ENCODE measurements around the gene PLEKHA6.
A peak's percentile ranks its signal among the peaks of the same experiment; 100 is the strongest.

PLEKHA6 gene

GRCh38 chr1:204359474-204360255 lies at the start of gene PLEKHA6:
Gene PLEKHA6, minus strand, starts transcription at chr1:204359929. Its CDS starts 86,202 bp downstream, at chr1:204273727.
- Histone ChIP-seq H3F3A (ENCODE audit: insufficient read depth, low read length) (no peaks in the 10 kb centered on the region), H3K9me3 (replicated peaks; ENCODE audit: insufficient read depth, low read length) (no peaks in the 10 kb centered on the region), H3K4me1 (ENCODE audit: low read length) (no peaks in the 10 kb centered on the region), H3K27ac (ENCODE audit: low read length) (no peak within 1 kb of the TSS), H4K20me1 (ENCODE audit: insufficient read depth, low read length) (no peaks in the 10 kb centered on the region), H3K79me2 (ENCODE audit: low read length) (no peaks in the 10 kb centered on the region), H3K4me3 (ENCODE audit: low read length) (no peak within 1 kb of the TSS), H2AFZ (ENCODE audit: low read length) (no peak within 1 kb of the TSS), H3K27me3 (replicated peaks; ENCODE audit: insufficient read depth, low read length) (peaks cover 13% of the 10 kb centered on the region), H3K4me2 (ENCODE audit: low read depth, low read length) (no peak within 1 kb of the TSS), H3K36me3 (replicated peaks; ENCODE audit: insufficient read depth, low read length) (no peaks in the 10 kb centered on the region), H3K9ac (ENCODE audit: low read length) (no peak within 1 kb of the TSS), H3K9me2 (replicated peaks; ENCODE audit: insufficient read depth, low read length) (no peaks in the 10 kb centered on the region)
- no peak for DNase-seq
- TF ChIP-seq EZH2phosphoT487 (IDR thresholded peaks at IDR 0.05; ENCODE audit: low read length) = no peak
- TF ChIP-seq CTCF (IDR thresholded peaks at IDR 0.05; ENCODE audit: low read length) = peak; percentile 13
- no peak for TF ChIP-seq EZH2 (optimal IDR thresholded peaks at IDR 0.05; ENCODE audit: low read depth, low read length)

- Histone ChIP-seq H2AFZ (ENCODE audit: low read length) (no peak overlapping the region), H3K4me3 (ENCODE audit: low read length) (peak overlapping the region; percentile 80), H3K4me1 (ENCODE audit: low read length) (peaks cover 9% of the 10 kb centered on the region; the same call in 1 of the 2 replicates), H3K9ac (ENCODE audit: low read length) (peak overlapping the region; percentile 100), H3K79me2 (ENCODE audit: low read length) (peaks cover 75% of the 10 kb centered on the region), H3K9me2 (replicated peaks; ENCODE audit: insufficient read depth, low read length) (no peaks in the 10 kb centered on the region), H3K4me2 (ENCODE audit: low read depth, low read length) (peak overlapping the region; percentile 79), H3K27ac (ENCODE audit: low read length) (peak overlapping the region; percentile 6; the same call in 1 of the 2 replicates), H3K27me3 (replicated peaks; ENCODE audit: insufficient read depth, low read length) (no peaks in the 10 kb centered on the region), H3K9me3 (replicated peaks; ENCODE audit: insufficient read depth, low read length) (no peaks in the 10 kb centered on the region), H4K20me1 (ENCODE audit: insufficient read depth, low read length) (peaks cover 66% of the 10 kb centered on the region), H3F3A (ENCODE audit: insufficient read depth, low read length) (peaks cover 10% of the 10 kb centered on the region; the same call in 1 of the 2 replicates), H3K36me3 (replicated peaks; ENCODE audit: insufficient read depth, low read length) (peaks cover 40% of the 10 kb centered on the region)
- TF ChIP-seq EZH2phosphoT487 (IDR thresholded peaks at IDR 0.05; ENCODE audit: low read length) (no peak), CTCF (IDR thresholded peaks at IDR 0.05; ENCODE audit: low read length) (no peak), EZH2 (optimal IDR thresholded peaks at IDR 0.05; ENCODE audit: low read depth, low read length) (no peak)
- no peak for DNase-seq
Measured at GRCh38 chr1:204409123-204409522, 49.4 kb upstream of the PLEKHA6 start.

GRCh38 chr1:204408602-204409001 lies 48.9 kb upstream of the PLEKHA6 start:
- Histone ChIP-seq H3K27ac (ENCODE audit: low read length) (no peak overlapping the region), H3K4me3 (ENCODE audit: low read length) (peak overlapping the region; percentile 80), H3K79me2 (ENCODE audit: low read length) (peaks cover 80% of the 10 kb centered on the region), H3K4me2 (ENCODE audit: low read depth, low read length) (peak overlapping the region; percentile 79), H3K9me3 (replicated peaks; ENCODE audit: insufficient read depth, low read length) (no peaks in the 10 kb centered on the region), H4K20me1 (ENCODE audit: insufficient read depth, low read length) (peaks cover 72% of the 10 kb centered on the region), H2AFZ (ENCODE audit: low read length) (no peak overlapping the region), H3K36me3 (replicated peaks; ENCODE audit: insufficient read depth, low read length) (peaks cover 45% of the 10 kb centered on the region), H3K9ac (ENCODE audit: low read length) (peak overlapping the region; percentile 100), H3K9me2 (replicated peaks; ENCODE audit: insufficient read depth, low read length) (no peaks in the 10 kb centered on the region), H3F3A (ENCODE audit: insufficient read depth, low read length) (peaks cover 13% of the 10 kb centered on the region), H3K4me1 (ENCODE audit: low read length) (peaks cover 9% of the 10 kb centered on the region; the same call in 1 of the 2 replicates), H3K27me3 (replicated peaks; ENCODE audit: insufficient read depth, low read length) (no peaks in the 10 kb centered on the region)
- TF ChIP-seq EZH2phosphoT487 (IDR thresholded peaks at IDR 0.05; ENCODE audit: low read length) (no peak), EZH2 (optimal IDR thresholded peaks at IDR 0.05; ENCODE audit: low read depth, low read length) (no peak), CTCF (IDR thresholded peaks at IDR 0.05; ENCODE audit: low read length) (no peak)
- DNase-seq = no peak

All from MM.1S (cell line).